Breast epithelium (tissue), 4 donors: ENCODE results near the gene MANBA. TPM values are rescaled to one million over a fixed set of nuclear protein-coding genes. Genes with fewer than 3 reads are reported as not detected.
"Not testable (repeated sequence)": the region's sequence is repeated elsewhere in the genome, so short reads cannot be mapped to it uniquely, and the experiment has no call there.

ENCODE experiments used
- DNase-seq, 2 donors: peaks; one replicate each; pipeline ENCODE4 v3.0.0-alpha.2; 2019; ENCODE audit warnings: low spot score in 2 of 2
- H3K27ac ChIP-seq, 2 donors: fragments of 200-600 bp; sonication (generic) in 1 of 2; one replicate each; pipeline ENCODE4 v1.5.1; 2016 to 2019; ENCODE audit warnings: mild to moderate bottlenecking in 1 of 2
- H3K27me3 ChIP-seq, 2 donors: fragments of 200-600 bp; sonication (generic) in 1 of 2; one replicate each; pipeline versions ENCODE4 v1.5.1 to v1.6.0; 2017 to 2019; ENCODE audit warnings: control low read depth in 1 of 2, mild to moderate bottlenecking in 1 of 2
- H3K36me3 ChIP-seq: fragments of 200-600 bp; one replicate; pipeline ENCODE4 v1.5.1; 2019
- H3K4me1 ChIP-seq, 2 donors: fragments of 200-600 bp; sonication (generic); one replicate each; pipeline ENCODE4 v1.5.1; 2016 to 2019; ENCODE audit warnings: control low read depth in 1 of 2
- H3K4me3 ChIP-seq, 3 donors: fragments of 200-600 bp; sonication (generic); 1 replicate in 2 of 3; 2 replicates in 1 of 3; pipeline ENCODE4 v1.5.1; 2016 to 2019; ENCODE audit warnings: mild to moderate bottlenecking in 3 of 3, moderate library complexity in 2 of 3
- H3K9me3 ChIP-seq, 2 donors: fragments of 200-600 bp; sonication (generic) in 1 of 2; one replicate each; pipeline ENCODE4 v1.5.1; 2016 to 2019; ENCODE audit warnings: control low read depth in 1 of 2
- CTCF ChIP-seq, 3 donors: fragments of 450-650 bp; IDR thresholded peaks; one replicate each; pipeline ENCODE4 v1.5.1; 2016 to 2017; ENCODE audit warnings: antibody characterized with exemption in 3 of 3, mild to moderate bottlenecking in 3 of 3, moderate library complexity in 3 of 3
- POLR2A ChIP-seq: fragments of 450-650 bp; IDR thresholded peaks from one replicate; pipeline ENCODE4 v1.6.1; 2016; ENCODE audit warnings: antibody characterized with exemption, mild to moderate bottlenecking, moderate library complexity
- POLR2AphosphoS5 ChIP-seq, 3 donors: sonication (generic); formaldehyde crosslinking; IDR thresholded peaks; one replicate each; pipeline ENCODE4 v1.6.1; 2017; ENCODE audit warnings: antibody characterized with exemption in 3 of 3
- intact Hi-C: fragments of 100-400 bp; cut with DNase I; formaldehyde crosslinking; loops from one replicate; pipeline ENCODE4 v1.15.1; 2023; ENCODE audit warnings: low total_unique reads
- total RNA-seq, 3 donors: library from RNA; depleted of rRNA; stranded (reverse); fragments of >200 nt; gene quantifications; one replicate each; pipeline ENCODE4 v1.1.0, GENCODE V29; 2016

The MANBA gene
- total RNA-seq, 3 donors from 2014 or later = 47.8 to 56.2 (median 49.8) TPM

GRCh38 chr4:102623622-102624021 lies 137.1 kb downstream of the MANBA start:
- DNase-seq = no peak
- no peaks in the 10 kb centered on the region for H3K27me3 ChIP-seq
- no peak overlapping the region for H3K27ac ChIP-seq
- no peaks in the 10 kb centered on the region for H3K36me3 ChIP-seq
- H3K9me3 ChIP-seq = no peaks in the 10 kb centered on the region
- no peaks in the 10 kb centered on the region for H3K4me1 ChIP-seq
- no peak overlapping the region for H3K4me3 ChIP-seq
- TF ChIP-seq POLR2A (no peak), CTCF (IDR thresholded peaks at IDR 0.05) (no peak), POLR2AphosphoS5 (IDR thresholded peaks at IDR 0.05) (no peak)
- intact Hi-C loops = no loop called here

- H3K27ac ChIP-seq = peak overlapping the region in 1 of 2 donors; percentile 26
- H3K36me3 ChIP-seq = no peaks in the 10 kb centered on the region
- intact Hi-C loops = no loop called here
- TF ChIP-seq CTCF (IDR thresholded peaks at IDR 0.05) (peak in 2 of 3 donors; percentile 72 to 74), POLR2AphosphoS5 (IDR thresholded peaks at IDR 0.05) (peak in 1 of 3 donors; percentile 26), POLR2A (no peak)
- H3K4me3 ChIP-seq = peak overlapping the region in 1 of 3 donors; percentile 1
- H3K9me3 ChIP-seq = no peaks in the 10 kb centered on the region
- peak in 1 of 2 donors; percentile 34 for DNase-seq
- no peaks in the 10 kb centered on the region for H3K4me1 ChIP-seq
- no peaks in the 10 kb centered on the region for H3K27me3 ChIP-seq
These were observed 139.9 kb downstream of the MANBA start for GRCh38 chr4:102620697-102621497.

GRCh38 chr4:102619776-102620631 lies 140.8 kb downstream of the MANBA start:
- H3K36me3 ChIP-seq, H3K27me3 ChIP-seq, H3K4me3 ChIP-seq, intact Hi-C loops, H3K4me1 ChIP-seq, H3K9me3 ChIP-seq, DNase-seq: not testable (repeated sequence)
- H3K27ac ChIP-seq = peak overlapping the region in 1 of 2 donors; percentile 26

GRCh38 chr4:102619021-102619420 lies 141.7 kb downstream of the MANBA start:
- H3K36me3 ChIP-seq, H3K4me1 ChIP-seq, DNase-seq, intact Hi-C loops, H3K27me3 ChIP-seq, H3K27ac ChIP-seq, H3K9me3 ChIP-seq, H3K4me3 ChIP-seq: not testable (repeated sequence)

GRCh38 chr4:102616636-102617035 lies 144.1 kb downstream of the MANBA start:
- H3K36me3 ChIP-seq = no peaks in the 10 kb centered on the region

More at GRCh38 chr4:102616636-102617035, 144.1 kb downstream of the MANBA start:
- no peak overlapping the region for H3K27ac ChIP-seq
- no peak for DNase-seq
- no peaks in the 10 kb centered on the region for H3K27me3 ChIP-seq
- H3K4me3 ChIP-seq = no peak overlapping the region
- intact Hi-C loops = no loop called here
- TF ChIP-seq CTCF (IDR thresholded peaks at IDR 0.05) (no peak), POLR2AphosphoS5 (IDR thresholded peaks at IDR 0.05) (no peak), POLR2A (no peak)
- no peaks in the 10 kb centered on the region for H3K9me3 ChIP-seq
- no peaks in the 10 kb centered on the region for H3K4me1 ChIP-seq
